HCT116 (cell line): ENCODE results near the gene TBC1D8.

Source experiments
- CBX3 ChIP-seq: IDR thresholded peaks from 2 replicates; pipeline ENCODE4 v1.6.1; 2012; ENCODE audit warnings: low read depth
- EZH2 ChIP-seq: fragments of 200-600 bp; sonication (generic); IDR thresholded peaks from 2 replicates; pipeline ENCODE4 v1.6.1; 2017; ENCODE audit warnings: antibody characterized with exemption, mixed run types
- POLR2A ChIP-seq: IDR thresholded peaks from 2 replicates; pipeline ENCODE4 v1.7.0; 2011; ENCODE audit warnings: borderline replicate concordance; ENCODE audit not compliant: insufficient read depth, insufficient read length; ENCODE audit errors: extremely low read depth
- ZNF274 ChIP-seq: fragments of 200-500 bp; sonication (Bioruptor generic); IDR thresholded peaks from 2 replicates; pipeline ENCODE4 v1.6.1; 2014; ENCODE audit warnings: mild to moderate bottlenecking, low read depth, low read length, inconsistent platforms
- TF ChIP-seq, protein P1 (sequence below), 3 experiments: fragments of 200-600 bp in 1 of 3; sonication (generic) in 1 of 3; IDR thresholded peaks in 2 of 3; conservative IDR thresholded peaks in 1 of 3; 2 replicates each; pipeline ENCODE4 v1.5.1; 2012 to 2017; ENCODE audit warnings: low read depth in 2 of 3, low read length in 2 of 3, antibody characterized with exemption in 1 of 3, borderline replicate concordance in 1 of 3, control low read depth in 1 of 3, mild to moderate bottlenecking in 1 of 3, mixed read lengths in 1 of 3, mixed run types in 1 of 3, moderate library complexity in 1 of 3; ENCODE audit not compliant: insufficient read depth in 1 of 3
- TF ChIP-seq, protein P2 (sequence below): IDR thresholded peaks from 2 replicates; pipeline ENCODE4 v1.6.1; 2012; ENCODE audit warnings: low read depth

DNA sequence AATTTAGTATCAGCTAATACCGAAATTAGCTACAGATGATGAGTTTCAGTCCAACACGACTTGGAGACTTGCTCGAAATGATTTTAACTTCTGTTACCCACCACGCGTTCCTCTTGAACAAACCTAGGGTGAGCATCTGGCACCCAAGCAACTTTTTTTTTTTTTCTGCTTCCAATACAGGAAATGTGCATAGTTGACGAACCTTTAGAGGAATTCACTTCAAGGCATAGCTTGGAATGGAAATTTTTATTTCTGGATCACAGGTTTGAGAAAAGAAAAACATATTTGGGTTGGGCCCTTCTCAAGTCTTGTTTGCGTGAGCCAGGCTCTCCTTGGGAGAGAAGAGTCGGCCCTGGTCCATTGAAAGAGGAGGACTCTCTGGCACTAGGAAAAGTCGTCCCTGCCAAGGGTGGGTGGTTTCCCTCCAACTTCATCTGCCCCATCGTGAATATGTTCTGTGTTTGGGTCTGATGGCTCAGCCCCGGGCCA lies 186.5 kb downstream of the TBC1D8 start:
- TF ChIP-seq EZH2 (no peak), POLR2A (no peak), CBX3 (no peak), ZNF274 (no peak)
- TF ChIP-seq, protein P1, sequence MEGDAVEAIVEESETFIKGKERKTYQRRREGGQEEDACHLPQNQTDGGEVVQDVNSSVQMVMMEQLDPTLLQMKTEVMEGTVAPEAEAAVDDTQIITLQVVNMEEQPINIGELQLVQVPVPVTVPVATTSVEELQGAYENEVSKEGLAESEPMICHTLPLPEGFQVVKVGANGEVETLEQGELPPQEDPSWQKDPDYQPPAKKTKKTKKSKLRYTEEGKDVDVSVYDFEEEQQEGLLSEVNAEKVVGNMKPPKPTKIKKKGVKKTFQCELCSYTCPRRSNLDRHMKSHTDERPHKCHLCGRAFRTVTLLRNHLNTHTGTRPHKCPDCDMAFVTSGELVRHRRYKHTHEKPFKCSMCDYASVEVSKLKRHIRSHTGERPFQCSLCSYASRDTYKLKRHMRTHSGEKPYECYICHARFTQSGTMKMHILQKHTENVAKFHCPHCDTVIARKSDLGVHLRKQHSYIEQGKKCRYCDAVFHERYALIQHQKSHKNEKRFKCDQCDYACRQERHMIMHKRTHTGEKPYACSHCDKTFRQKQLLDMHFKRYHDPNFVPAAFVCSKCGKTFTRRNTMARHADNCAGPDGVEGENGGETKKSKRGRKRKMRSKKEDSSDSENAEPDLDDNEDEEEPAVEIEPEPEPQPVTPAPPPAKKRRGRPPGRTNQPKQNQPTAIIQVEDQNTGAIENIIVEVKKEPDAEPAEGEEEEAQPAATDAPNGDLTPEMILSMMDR (IDR thresholded peaks at IDR 0.05 in 2 of 3, conservative IDR thresholded peaks at IDR 0.05 in 1 of 3; ENCODE audit: borderline replicate concordance in 1 of 3, insufficient read depth in 1 of 3, low read depth in 2 of 3, low read length in 2 of 3) = no peak
- TF ChIP-seq, protein P2, sequence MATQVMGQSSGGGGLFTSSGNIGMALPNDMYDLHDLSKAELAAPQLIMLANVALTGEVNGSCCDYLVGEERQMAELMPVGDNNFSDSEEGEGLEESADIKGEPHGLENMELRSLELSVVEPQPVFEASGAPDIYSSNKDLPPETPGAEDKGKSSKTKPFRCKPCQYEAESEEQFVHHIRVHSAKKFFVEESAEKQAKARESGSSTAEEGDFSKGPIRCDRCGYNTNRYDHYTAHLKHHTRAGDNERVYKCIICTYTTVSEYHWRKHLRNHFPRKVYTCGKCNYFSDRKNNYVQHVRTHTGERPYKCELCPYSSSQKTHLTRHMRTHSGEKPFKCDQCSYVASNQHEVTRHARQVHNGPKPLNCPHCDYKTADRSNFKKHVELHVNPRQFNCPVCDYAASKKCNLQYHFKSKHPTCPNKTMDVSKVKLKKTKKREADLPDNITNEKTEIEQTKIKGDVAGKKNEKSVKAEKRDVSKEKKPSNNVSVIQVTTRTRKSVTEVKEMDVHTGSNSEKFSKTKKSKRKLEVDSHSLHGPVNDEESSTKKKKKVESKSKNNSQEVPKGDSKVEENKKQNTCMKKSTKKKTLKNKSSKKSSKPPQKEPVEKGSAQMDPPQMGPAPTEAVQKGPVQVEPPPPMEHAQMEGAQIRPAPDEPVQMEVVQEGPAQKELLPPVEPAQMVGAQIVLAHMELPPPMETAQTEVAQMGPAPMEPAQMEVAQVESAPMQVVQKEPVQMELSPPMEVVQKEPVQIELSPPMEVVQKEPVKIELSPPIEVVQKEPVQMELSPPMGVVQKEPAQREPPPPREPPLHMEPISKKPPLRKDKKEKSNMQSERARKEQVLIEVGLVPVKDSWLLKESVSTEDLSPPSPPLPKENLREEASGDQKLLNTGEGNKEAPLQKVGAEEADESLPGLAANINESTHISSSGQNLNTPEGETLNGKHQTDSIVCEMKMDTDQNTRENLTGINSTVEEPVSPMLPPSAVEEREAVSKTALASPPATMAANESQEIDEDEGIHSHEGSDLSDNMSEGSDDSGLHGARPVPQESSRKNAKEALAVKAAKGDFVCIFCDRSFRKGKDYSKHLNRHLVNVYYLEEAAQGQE = no peak
